ENCODE measurements around the gene RNASE3.
"Not testable (repeated sequence)": the region's sequence is repeated elsewhere in the genome, so short reads cannot be mapped to it uniquely, and the experiment has no call there.

RNASE3 gene

GRCh38 chr14:20891126-20891825, at the start of gene RNASE3:
RNASE3 (plus strand) TSS chr14:20891385; CDS start chr14:20891687, 302 bp downstream.
- peak in 1 of 51 donors; percentile 1 for DNase-seq

DNA sequence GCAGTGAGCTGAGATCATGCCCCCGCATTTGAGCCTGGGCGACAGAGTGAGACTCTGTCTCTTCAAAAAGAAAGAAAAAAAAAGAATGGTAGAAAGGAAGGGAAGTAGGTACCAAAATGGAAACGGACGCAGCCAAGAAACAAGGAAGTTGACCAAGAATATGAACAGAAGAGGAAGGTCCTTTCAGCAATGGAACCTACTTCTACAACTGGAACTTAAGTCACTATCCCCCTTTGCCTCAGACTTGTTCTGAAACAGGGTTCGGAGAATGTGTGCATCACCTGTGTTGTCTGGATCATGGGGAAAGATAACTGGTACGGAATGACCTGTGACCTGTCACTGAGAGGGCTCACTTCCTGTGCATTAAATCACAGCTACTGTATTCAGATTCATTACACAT, 44.6 kb upstream of the RNASE3 start:
- DNase-seq, result peak in 1 of 51 donors; percentile 6

GRCh38 chr14:20848316-20848954, 42.8 kb upstream of the RNASE3 start:
- peak in 9 of 51 donors; percentile 16 to 74 (median 37) for DNase-seq

DNA sequence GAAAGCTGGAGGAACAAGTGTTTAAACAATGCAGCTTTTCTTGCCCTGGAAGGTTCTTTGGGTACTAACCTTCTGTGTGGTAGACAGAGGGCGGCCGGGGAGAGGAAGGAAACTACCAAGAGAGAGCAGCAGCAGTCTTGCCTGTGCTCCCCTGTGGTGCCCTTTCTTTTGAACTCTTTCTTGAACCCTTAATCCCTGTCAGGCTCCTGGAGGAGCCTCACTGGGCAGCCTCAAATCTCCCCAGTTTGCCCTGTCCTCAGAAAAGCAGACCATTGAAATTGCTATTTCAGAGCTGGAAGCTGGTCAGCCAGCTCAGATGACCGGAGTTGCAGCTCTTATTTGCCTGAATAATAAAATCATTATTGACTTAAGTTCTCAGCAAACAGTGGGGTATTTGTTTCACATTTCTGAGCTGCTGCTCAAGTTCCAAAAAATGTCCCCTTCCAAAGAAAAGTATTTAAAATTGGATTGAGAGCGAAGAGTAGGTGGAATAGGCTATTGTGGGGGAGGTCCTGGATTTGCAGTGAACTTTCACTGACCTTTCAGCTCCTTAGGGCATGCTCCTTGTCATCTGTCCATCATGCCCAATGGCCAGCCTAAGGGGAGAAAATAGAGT, 42.1 kb upstream of the RNASE3 start:
- peak in 21 of 51 donors; percentile 10 to 74 (median 37) for DNase-seq

DNA sequence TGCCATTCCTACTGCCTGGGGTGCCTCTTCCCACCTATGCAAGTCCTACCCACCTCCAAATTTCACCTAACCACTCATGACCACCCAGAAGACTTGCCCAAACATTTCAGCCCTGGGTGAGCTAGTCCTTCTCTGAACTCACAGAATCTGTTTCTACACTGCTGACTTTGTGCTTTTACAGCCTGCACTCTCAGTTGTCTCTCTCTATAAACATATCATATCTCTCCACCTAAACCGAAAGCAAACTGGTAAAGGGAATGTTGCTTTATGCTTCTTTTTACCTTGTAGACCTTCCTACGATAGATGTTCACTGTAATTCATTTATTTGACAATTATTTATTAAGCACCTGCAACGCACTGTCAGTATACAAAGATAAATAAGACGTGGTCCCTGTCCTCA, 38.1 kb upstream of the RNASE3 start:
- DNase-seq, result no peak

DNA sequence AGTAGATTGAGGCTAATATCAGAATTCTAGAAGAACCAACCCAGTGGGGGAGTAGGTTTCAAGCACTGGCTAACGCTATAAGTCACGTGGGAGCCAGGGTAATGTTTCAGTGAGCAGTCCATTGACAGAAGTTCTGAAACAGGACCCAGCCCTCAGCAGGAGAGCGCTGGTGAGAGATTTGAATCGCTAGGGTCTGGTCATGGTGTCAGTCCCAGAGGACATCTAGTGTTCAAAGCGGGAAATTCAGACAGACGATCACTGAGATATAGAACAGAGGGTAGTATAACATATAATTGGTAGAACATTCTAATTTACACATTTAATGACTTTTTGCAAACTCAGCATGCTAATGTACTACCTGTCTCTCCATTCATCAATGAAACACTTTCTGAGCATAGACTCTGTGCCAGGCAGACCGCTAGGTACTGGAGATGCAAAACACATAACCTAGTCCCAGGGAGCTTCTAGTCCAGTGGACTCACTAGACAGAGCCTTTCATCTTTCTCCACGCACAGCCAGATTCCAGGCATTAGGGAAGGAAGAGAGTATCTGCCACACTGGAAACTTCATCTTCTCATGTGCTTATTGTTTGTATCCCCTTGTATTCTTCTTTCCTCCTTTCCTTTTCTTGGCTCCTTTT, 35.4 kb upstream of the RNASE3 start:
- DNase-seq, result peak in 37 of 51 donors; percentile 5 to 82 (median 41)

- no peak for DNase-seq
Measured at GRCh38 chr14:20857207-20857606, 34.0 kb upstream of the RNASE3 start.

GRCh38 chr14:20857630-20858261, 33.4 kb upstream of the RNASE3 start:
- peak in 46 of 51 donors; percentile 7 to 83 (median 43) for DNase-seq

GRCh38 chr14:20866194-20866593, 25.0 kb upstream of the RNASE3 start:
- DNase-seq, result no peak

DNA sequence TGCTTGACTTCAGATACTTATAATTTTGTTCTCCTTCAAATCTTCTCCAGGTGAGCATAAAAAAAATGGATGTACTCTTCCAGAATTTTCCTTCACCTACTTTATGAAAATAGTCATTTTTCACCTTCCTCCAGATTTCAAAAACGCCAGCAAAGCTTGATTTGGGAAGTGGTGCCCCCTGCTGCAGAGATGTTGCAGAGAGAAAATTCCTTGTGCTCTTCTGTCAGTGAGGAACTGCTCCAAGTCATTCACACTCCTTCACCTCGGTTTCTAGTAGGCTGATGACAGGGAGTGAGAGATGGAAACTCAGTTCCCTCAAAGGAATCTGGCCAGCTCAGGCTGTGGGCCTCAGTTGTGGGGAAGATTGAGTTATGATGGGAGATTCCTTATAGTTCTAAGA, 24.2 kb upstream of the RNASE3 start:
- peak in 3 of 51 donors; percentile 1 to 8 (median 3) for DNase-seq

- peak in 49 of 51 donors; percentile 8 to 83 (median 57) for DNase-seq
Measured at GRCh38 chr14:20873370-20874177, 17.6 kb upstream of the RNASE3 start.

DNA sequence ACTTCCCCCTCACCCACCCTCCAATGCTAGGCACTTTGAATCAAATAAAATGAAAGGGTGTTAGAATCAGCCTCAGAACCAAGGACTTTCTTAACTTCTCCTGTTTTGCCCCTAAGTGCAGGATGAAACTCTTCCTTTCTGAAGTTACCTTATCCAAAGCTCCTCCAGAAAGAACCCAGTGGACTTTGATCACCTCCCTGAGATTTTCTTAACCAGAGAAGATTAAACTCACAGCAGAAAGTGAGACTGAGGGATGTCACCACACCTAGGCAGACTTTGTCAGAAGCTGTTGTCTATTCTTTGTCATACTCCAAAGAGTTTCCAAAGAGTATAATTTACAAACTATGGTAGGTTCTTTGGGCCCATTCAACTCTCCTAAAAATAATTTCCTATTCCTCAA, 14.2 kb upstream of the RNASE3 start:
- DNase-seq, result no peak

DNA sequence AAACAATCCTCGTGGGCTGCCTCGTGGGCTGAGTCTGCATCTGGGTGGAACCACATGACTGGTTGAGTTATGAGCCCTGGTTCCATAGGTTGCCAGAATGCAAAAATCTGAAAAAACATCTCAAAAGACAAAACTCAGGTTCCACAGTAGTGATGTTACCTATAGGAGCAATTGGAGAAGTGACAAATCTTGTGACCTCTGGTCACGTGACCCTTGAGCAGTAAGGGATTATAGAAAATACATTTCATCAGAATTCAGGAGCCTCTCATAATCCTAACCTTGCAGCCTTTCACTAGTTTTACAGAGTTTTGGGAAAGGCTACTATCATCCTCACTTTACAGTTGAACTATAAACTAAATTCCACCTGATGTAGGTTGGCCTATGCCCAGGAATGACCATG, 12.5 kb upstream of the RNASE3 start:
- DNase-seq, result no peak

DNA sequence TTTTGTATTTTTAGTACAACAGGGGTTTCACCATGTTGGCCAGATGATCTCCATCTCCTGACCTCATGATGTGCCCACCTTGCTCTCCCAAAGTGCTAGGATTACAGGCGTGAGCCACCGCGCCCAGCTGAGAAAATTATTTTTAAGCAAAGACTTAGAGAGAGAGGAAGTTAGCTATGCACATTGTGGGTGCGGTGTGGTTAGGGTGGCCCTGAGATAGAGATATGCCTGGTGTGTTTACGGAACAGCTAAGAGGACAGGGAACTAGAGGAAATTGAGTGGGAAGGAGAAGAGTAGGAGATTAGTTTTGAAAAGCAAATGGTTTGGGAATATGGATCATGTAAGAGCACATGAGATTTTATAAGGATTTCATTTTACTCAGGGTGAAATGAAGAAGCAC, 10.0 kb upstream of the RNASE3 start:
- not testable (repeated sequence) for DNase-seq

GRCh38 chr14:20882787-20883186, 8.4 kb upstream of the RNASE3 start:
- DNase-seq, result not testable (repeated sequence)

DNA sequence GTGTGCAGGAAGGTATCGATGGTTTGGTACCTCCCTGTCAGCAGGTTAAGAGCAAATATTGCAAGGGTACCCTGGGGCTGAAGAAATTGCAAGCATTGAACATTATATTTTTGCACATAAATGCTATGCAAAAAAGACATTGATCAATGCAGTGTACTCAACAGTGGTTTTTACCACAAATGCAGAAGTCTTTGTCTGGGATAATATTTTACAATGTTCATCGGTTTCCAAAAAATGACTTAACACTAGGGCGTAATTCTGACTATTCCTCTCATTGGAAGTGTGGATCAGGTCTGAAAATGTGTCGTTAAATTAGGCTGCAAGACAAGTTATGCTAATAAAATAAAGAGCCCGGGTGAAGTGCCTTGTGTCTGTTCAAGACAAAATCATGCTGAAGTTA, 2.8 kb upstream of the RNASE3 start:
- DNase-seq, result not testable (repeated sequence)

DNA sequence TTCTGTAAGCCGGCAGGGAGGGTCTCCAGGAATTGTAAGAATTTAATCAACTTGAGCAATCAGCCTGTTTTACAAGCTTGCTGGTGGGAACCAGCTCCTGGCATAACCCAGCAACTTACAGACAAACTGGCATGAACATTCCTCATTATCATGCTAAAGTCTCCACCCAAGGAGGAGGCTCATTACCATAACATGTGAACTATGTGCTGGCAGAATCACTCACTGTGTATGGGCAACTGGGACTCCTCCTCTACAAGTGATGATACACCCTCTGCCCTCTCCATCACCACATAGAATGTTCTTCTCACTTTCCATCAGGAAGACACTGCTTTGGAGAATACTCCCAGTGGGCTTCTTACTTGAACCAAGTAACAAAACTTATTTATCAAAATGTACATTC, 4.1 kb downstream of the RNASE3 start:
- not testable (repeated sequence) for DNase-seq

GRCh38 chr14:20904393-20905029, 13.3 kb downstream of the RNASE3 start:
- DNase-seq, result peak in 1 of 51 donors; percentile 11

DNA sequence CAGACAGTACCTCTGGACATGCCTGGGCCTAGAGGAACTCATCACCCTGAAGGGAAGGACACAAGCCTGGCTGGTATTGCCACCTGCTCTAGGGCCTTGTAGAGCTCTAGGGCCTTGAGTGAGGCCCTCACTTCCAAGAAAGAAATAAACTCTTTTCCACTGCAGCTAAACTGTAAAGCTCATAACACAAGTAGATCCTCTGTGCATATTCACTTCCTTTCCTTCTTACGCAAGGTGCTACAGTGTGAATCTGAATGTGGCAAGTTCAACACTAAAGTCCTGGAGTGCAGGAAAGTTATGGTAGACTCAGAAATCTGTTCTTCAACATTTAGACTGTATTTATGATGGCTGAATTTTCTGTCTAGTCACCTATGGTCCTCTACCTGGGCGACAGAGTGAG, 14.5 kb downstream of the RNASE3 start:
- no peak for DNase-seq

- DNase-seq, result no peak
Measured at GRCh38 chr14:20907214-20907613, 16.0 kb downstream of the RNASE3 start.

Data from hypothalamus (tissue), 51 donors.